Measurements from ENCODE around the gene CSNK2A3. TPM values are rescaled to one million over a fixed set of nuclear protein-coding genes. Genes with fewer than 3 reads are reported as not detected.

Gene CSNK2A3
- total RNA-seq, 1 donor from 2014 or later = 0.62 TPM

DNA sequence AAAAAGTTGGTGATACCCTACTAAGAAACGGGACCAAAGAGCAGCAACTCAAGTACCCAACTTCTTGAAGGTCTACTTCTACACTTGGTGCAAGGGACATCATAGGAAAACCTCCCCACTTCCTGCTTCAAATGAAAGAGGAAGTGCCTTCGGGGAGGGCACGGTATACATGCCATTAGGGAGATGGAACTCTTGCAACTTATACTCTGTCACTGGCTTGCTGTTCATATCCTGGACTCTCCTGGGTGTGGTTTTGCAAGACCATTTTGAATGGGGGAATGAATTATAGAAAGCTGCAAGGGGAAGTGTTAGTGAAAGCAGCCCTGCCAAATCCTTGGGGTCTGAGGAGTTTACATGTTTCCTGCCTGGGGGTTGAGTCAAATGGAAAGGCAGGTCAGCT lies 41.9 kb downstream of the CSNK2A3 start:
- no peak for DNase-seq (ENCODE audit: missing footprints)
- ATAC-seq = no peak
- intact Hi-C loops (cut with DNase I) = no loop called here

DNA sequence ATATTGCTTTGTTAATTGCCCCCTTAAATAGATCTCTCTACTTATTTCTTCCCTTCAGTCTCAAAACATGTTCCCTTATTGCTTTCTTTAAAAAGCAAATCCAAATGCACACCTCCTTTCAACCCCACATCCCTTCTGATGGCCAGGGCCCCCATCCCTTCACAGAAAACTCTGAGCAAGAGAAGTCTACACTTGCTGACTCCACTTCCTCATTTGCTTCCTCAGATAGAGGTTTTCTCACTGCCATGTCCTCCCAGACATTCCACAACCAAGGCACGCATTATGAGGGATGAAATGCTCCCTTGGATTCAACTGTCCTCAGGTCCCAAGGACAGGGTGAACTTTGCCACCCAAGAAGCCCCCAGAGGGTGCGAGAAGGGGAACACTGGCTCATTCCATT lies 43.1 kb downstream of the CSNK2A3 start:
- intact Hi-C loops (cut with DNase I) = no loop called here

DNA sequence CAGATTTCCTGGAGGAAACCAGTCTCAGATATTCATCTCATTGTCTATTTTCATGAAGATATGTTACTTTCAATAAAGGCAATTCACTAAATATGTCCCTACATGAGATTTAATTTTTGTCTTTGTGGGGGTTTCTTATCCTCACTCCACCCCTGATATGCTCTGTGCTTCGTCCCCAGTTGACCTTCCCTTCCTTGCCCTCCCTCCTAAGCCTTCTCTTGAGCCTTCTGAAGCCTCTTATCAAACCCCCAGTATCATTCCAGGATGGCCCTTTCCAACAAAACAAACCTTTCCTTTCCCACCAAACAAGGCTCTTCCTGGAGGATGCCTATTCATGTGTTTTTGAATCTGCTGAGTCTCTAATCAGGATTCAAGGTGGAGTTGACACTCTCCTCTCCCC lies 44.8 kb downstream of the CSNK2A3 start:
- ATAC-seq = no peak
- intact Hi-C loops (cut with DNase I) = no loop called here
- DNase-seq (ENCODE audit: missing footprints) = no peak

More for the DNA sequence above, 43.1 kb downstream of the CSNK2A3 start:
- ATAC-seq (no peak), DNase-seq (ENCODE audit: missing footprints) (no peak)

DNA sequence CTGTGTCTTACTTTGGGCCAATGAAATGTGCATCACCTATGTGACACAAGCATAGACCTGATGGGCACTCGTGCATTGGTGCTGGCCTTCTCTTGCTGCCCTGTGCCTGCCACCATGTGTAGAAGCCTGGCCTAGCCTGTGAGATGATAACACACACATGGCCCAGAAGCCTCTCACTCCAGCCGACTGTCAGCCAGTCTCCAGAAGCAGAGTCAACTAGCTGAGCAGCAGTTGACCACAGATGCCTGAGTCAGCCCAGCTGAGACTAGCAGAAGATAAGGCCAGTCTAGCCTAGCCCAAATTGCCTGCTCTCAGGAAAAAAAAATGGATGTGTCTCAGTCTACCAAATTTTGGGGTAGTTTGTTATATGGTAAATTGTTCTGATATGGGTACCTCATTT lies 46.2 kb downstream of the CSNK2A3 start:
- intact Hi-C loops (cut with DNase I) = no loop called here
- DNase-seq (ENCODE audit: missing footprints) (no peak), ATAC-seq (no peak)

DNA sequence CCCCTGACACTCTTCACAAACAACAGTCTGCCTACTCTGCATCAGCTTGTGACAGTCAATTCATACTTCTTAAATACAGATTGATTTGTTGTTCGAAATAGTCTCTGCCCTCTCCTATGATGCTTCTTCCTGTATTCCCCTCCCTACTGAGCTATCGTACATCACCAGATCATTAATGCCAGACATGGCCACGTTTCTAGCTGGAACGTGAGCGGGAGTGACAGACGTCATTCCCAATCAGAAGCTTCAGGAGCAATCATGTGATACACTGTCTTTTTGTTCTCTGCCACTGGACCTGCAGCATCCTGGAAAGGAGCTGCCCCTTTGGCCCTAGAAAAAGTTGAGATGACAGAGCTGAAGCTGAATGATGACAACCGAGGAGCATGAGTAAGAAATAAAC lies 48.5 kb downstream of the CSNK2A3 start:
- DNase-seq (ENCODE audit: missing footprints) (no peak), ATAC-seq (no peak)
- intact Hi-C loops (cut with DNase I) = no loop called here

DNA sequence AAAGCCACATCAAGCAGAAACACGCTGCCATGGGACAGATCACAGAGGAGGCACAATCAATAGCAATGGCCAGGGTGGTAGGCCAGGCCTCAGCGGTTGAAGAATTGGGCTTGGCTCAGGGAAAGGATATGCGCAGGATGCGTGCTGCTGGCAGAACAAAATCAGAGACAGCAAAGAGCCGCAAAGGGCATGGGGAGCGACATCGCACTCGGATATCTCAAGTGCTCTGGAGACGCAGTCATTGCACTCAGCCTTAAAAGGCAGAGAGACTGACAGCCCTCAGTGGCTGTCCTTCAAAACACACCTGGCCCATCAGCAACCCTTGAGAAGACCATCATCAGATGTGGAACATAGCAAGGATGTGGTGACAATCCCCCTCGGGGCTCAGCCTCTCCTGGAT lies 50.5 kb downstream of the CSNK2A3 start:
- intact Hi-C loops (cut with DNase I) = no loop called here
- no peak for DNase-seq (ENCODE audit: missing footprints)
- no peak for ATAC-seq

Measured in Right ventricle myocardium inferior (tissue), 1 donor.